CD14-positive monocyte (primary cell): ENCODE data around the gene IMP3. TPM values are rescaled to one million over a fixed set of nuclear protein-coding genes. Genes with fewer than 3 reads are reported as not detected.
"Not testable (repeated sequence)": the region's sequence is repeated elsewhere in the genome, so short reads cannot be mapped to it uniquely, and the experiment has no call there.

Experiments used
- DNase-seq, 3 donors: peaks; one replicate each; pipeline ENCODE4 v3.0.0-alpha.2; 2011 to 2022
- H2AFZ ChIP-seq: 2 replicates; pipeline ENCODE4 v1.6.0; 2012; ENCODE audit warnings: mild to moderate bottlenecking, low read depth, low read length, inconsistent platforms; ENCODE audit not compliant: insufficient read depth, poor library complexity, severe bottlenecking
- H3K27ac ChIP-seq, 2 donors: 1 replicate in 1 of 2; 2 replicates in 1 of 2; pipeline ENCODE4 v1.5.1; 2012 to 2013; ENCODE audit warnings: low read length in 2 of 2, control low read depth in 1 of 2, inconsistent platforms in 1 of 2, low read depth in 1 of 2, mild to moderate bottlenecking in 1 of 2
- H3K27me3 ChIP-seq, 2 donors: one replicate each; pipeline versions ENCODE4 v1.6.0 to v1.6.1; 2011 to 2013; ENCODE audit warnings: low read length in 2 of 2; ENCODE audit not compliant: control insufficient read depth in 2 of 2, insufficient read depth in 2 of 2
- H3K36me3 ChIP-seq, 2 donors: replicated peaks in 1 of 2; 1 replicate in 1 of 2; 2 replicates in 1 of 2; pipeline versions ENCODE4 v1.5.1 to v1.6.1; 2012 to 2013; ENCODE audit warnings: low read length in 2 of 2, control low read depth in 1 of 2, inconsistent platforms in 1 of 2, mild to moderate bottlenecking in 1 of 2; ENCODE audit not compliant: insufficient read depth in 2 of 2, control insufficient read depth in 1 of 2
- H3K4me1 ChIP-seq, 2 donors: 1 replicate in 1 of 2; 2 replicates in 1 of 2; pipeline versions ENCODE4 v1.5.1 to v1.6.1; 2012 to 2013; ENCODE audit warnings: low read length in 2 of 2, control low read depth in 1 of 2, inconsistent platforms in 1 of 2, mild to moderate bottlenecking in 1 of 2, moderate library complexity in 1 of 2; ENCODE audit not compliant: insufficient read depth in 2 of 2, control insufficient read depth in 1 of 2
- H3K4me2 ChIP-seq: replicated peaks from 2 replicates; pipeline ENCODE3; 2012; ENCODE audit warnings: low read length, moderate library complexity, mild to moderate bottlenecking; ENCODE audit not compliant: poor library complexity, severe bottlenecking; ENCODE audit errors: extremely low read depth
- H3K4me3 ChIP-seq, 3 experiments: fragments of 200-600 bp in 1 of 3; sonication (generic) in 1 of 3; replicated peaks in 1 of 3; 1 replicate in 2 of 3; 2 replicates in 1 of 3; pipeline ENCODE4 v1.5.1; 2011 to 2013; ENCODE audit warnings: low read length in 3 of 3, mild to moderate bottlenecking in 3 of 3, control low read depth in 2 of 3, low read depth in 2 of 3, inconsistent platforms in 1 of 3, moderate library complexity in 1 of 3
- H3K79me2 ChIP-seq: 2 replicates; pipeline ENCODE4 v1.6.0; 2012; ENCODE audit warnings: mild to moderate bottlenecking, control low read depth, inconsistent platforms, low read length, moderate library complexity; ENCODE audit not compliant: insufficient read depth
- H3K9ac ChIP-seq: 2 replicates; pipeline ENCODE4 v1.6.0; 2017; ENCODE audit warnings: low read length, mild to moderate bottlenecking; ENCODE audit not compliant: insufficient read depth, poor library complexity, severe bottlenecking
- H3K9me3 ChIP-seq, 2 donors: replicated peaks in 1 of 2; 1 replicate in 1 of 2; 2 replicates in 1 of 2; pipeline versions ENCODE4 v1.5.1 to v1.6.1; 2012 to 2013; ENCODE audit warnings: low read length in 2 of 2, control low read depth in 1 of 2; ENCODE audit not compliant: control insufficient read depth in 1 of 2, insufficient read depth in 1 of 2
- H4K20me1 ChIP-seq: 2 replicates; pipeline ENCODE4 v1.6.0; 2012; ENCODE audit warnings: mild to moderate bottlenecking, low read length, control low read depth, moderate library complexity; ENCODE audit not compliant: insufficient read depth
- H3K27ac Mint-ChIP-seq, 7 donors: one replicate each; pipeline ENCODE4 v1.8.0; 2020; ENCODE audit warnings: mild to moderate bottlenecking in 7 of 7, mixed read lengths in 7 of 7, moderate library complexity in 6 of 7, inconsistent platforms in 2 of 7
- H3K27me3 Mint-ChIP-seq, 3 donors: one replicate each; pipeline ENCODE4 v1.8.0; 2021 to 2022; ENCODE audit warnings: low read depth in 3 of 3, mild to moderate bottlenecking in 3 of 3, mixed read lengths in 3 of 3, moderate library complexity in 3 of 3, inconsistent platforms in 1 of 3
- H3K36me3 Mint-ChIP-seq, 2 donors: one replicate each; pipeline ENCODE4 v1.8.0; 2020; ENCODE audit warnings: mixed read lengths in 2 of 2, inconsistent platforms in 1 of 2, mild to moderate bottlenecking in 1 of 2
- H3K4me1 Mint-ChIP-seq: one replicate; pipeline ENCODE4 v1.8.0; 2020; ENCODE audit warnings: mild to moderate bottlenecking, mixed read lengths
- H3K4me3 Mint-ChIP-seq, 2 donors: one replicate each; pipeline ENCODE4 v1.8.0; 2020; ENCODE audit warnings: mild to moderate bottlenecking in 2 of 2, mixed read lengths in 2 of 2, moderate library complexity in 1 of 2
- H3K9me3 Mint-ChIP-seq, 7 donors: one replicate each; pipeline ENCODE4 v1.8.0; 2020 to 2022; ENCODE audit warnings: mixed read lengths in 7 of 7, mild to moderate bottlenecking in 6 of 7, moderate library complexity in 6 of 7, inconsistent platforms in 2 of 7
- CTCF ChIP-seq: fragments of 200-600 bp; IDR thresholded peaks from one replicate; pipeline ENCODE4 v1.8.0; 2022; ENCODE audit warnings: antibody characterized with exemption, mild to moderate bottlenecking
- WGBS: methylation state at CpG from one replicate; pipeline ENCODE4 v1.1.5; 2013; ENCODE audit warnings: missing lambda C conversion rate; ENCODE audit not compliant: insufficient coverage; 5-methylcytosine and 5-hydroxymethylcytosine counted together
- intact Hi-C, 2 donors: fragments of 100-400 bp; cut with micrococcal nuclease; formaldehyde crosslinking; loops; one replicate each; pipeline versions ENCODE4 v1.15.0 to v1.15.1; 2023
- polyA plus RNA-seq, 3 donors: library from polyadenylated mRNA; depleted of rRNA in 1 of 3; unstranded in 2 of 3; stranded (reverse) in 1 of 3; fragments of 300-500 nt in 2 of 3; fragments of >200 nt in 1 of 3; fragmentation: Illumina TruSeq in 2 of 3; gene quantifications; 1 replicate in 2 of 3; 2 replicates in 1 of 3; pipeline ENCODE4 v1.2.3, GENCODE V29; 2012 to 2021

Gene IMP3
- polyA plus RNA-seq, 3 donors = 36.7 to 119 (median 99.3) TPM

GRCh38 chr15:75683646-75684312 lies 43.8 kb upstream of the IMP3 start:
- H3K27me3 ChIP-seq, H3K4me1 ChIP-seq, H3K4me3 Mint-ChIP-seq, H3K36me3 Mint-ChIP-seq, H3K9me3 ChIP-seq, H3K27ac ChIP-seq, H3K4me1 Mint-ChIP-seq, H3K9ac ChIP-seq, H2AFZ ChIP-seq, H3K36me3 ChIP-seq, H3K79me2 ChIP-seq, H3K9me3 Mint-ChIP-seq, H3K4me2 ChIP-seq, H3K4me3 ChIP-seq, H4K20me1 ChIP-seq: not testable (repeated sequence)
- peak; percentile 30 to 68 (median 55) for DNase-seq
- intact Hi-C loops = loop anchor here in 1 of 2 donors (1.0 to 10.0 kb wide), 2 partner anchors 119 to 179 kb away; no protein-coding TSS in a partner anchor
- TF ChIP-seq CTCF = peak; percentile 88
- Mint-ChIP-seq H3K27me3 (peaks cover 7 to 11% (median 10%) of the 10 kb centered on the region in 3 donors), H3K27ac (peak overlapping the region in 2 of 7 donors; percentile 48 to 54)
- WGBS = 28% methylated on average over 10 of the region's 14 CpGs

- H3K9me3 ChIP-seq = no peaks in the 10 kb centered on the region
- no peaks in the 10 kb centered on the region for H3K79me2 ChIP-seq
- Mint-ChIP-seq H3K9me3 (no peaks in the 10 kb centered on the region), H3K27me3 (peaks cover 5 to 11% (median 10%) of the 10 kb centered on the region in 3 donors), H3K4me3 (no peak overlapping the region), H3K27ac (peak overlapping the region in 1 of 7 donors; percentile 36), H3K36me3 (no peaks in the 10 kb centered on the region), H3K4me1 (no peaks in the 10 kb centered on the region)
- no peaks in the 10 kb centered on the region for H4K20me1 ChIP-seq
- H3K9ac ChIP-seq = no peak overlapping the region
- no peak overlapping the region for H3K4me2 ChIP-seq
- no peaks in the 10 kb centered on the region for H3K36me3 ChIP-seq
- H3K27me3 ChIP-seq = no peaks in the 10 kb centered on the region
- no peak for TF ChIP-seq CTCF
- intact Hi-C loops = loop anchor here in 1 of 2 donors (1.0 to 10.0 kb wide), 2 partner anchors 120 to 178 kb away; no protein-coding TSS in a partner anchor
- H3K27ac ChIP-seq = no peak overlapping the region
- H3K4me1 ChIP-seq = no peaks in the 10 kb centered on the region
- no peak overlapping the region for H2AFZ ChIP-seq
- 95% methylated on average over 32 of the region's 40 CpGs for WGBS
- DNase-seq = no peak
- H3K4me3 ChIP-seq = no peak overlapping the region
Observed at GRCh38 chr15:75682181-75683135, 42.4 kb upstream of the IMP3 start.
